Activated T-cell treated with anti-CD3 and anti-CD28 coated beads, Interleukin-2, amount 50 U/mL, for 24 hours (primary cell): ENCODE measurements around the gene ZHX3.

Experiments
- DNase-seq: peaks from one replicate; pipeline ENCODE4 v3.0.0-alpha.2; 2020
- H3K27ac Mint-ChIP-seq: 2 replicates; pipeline ENCODE4 v1.8.0; 2020; ENCODE audit warnings: mild to moderate bottlenecking, mixed read lengths
- H3K27me3 Mint-ChIP-seq: 2 replicates; pipeline ENCODE4 v1.8.0; 2020; ENCODE audit warnings: mixed read lengths
- H3K36me3 Mint-ChIP-seq: 2 replicates; pipeline ENCODE4 v1.8.0; 2020; ENCODE audit warnings: low read depth, mixed read lengths
- H3K4me1 Mint-ChIP-seq: 2 replicates; pipeline ENCODE4 v1.8.0; 2020; ENCODE audit warnings: low read depth, mixed read lengths
- H3K4me3 Mint-ChIP-seq: 2 replicates; pipeline ENCODE4 v1.8.0; 2020; ENCODE audit warnings: mild to moderate bottlenecking, moderate library complexity, mixed read lengths
- H3K9me3 Mint-ChIP-seq: 2 replicates; pipeline ENCODE4 v1.8.0; 2020; ENCODE audit warnings: mixed read lengths

ZHX3 gene

DNA sequence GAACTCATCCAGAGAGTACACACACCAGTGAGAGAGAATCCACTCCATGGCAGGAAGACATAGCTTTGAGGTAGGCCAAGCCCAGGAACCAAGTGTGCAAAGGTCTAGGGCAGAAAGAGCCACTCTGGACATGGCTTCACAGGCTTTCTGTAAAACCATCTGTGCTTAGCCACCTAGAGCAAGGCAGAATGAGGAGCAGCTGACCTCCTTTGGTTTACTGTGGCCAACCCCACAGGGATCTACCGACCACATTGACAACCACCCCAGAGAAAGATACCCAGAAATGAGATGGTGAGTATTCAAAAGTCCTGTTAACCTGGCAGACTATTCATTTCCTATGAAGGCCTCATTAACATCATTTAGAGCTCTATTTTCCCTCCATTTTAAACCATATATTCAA, 10.5 kb downstream of the ZHX3 start:
- no peak for DNase-seq
- no peaks in the 10 kb centered on the region for H3K27me3 Mint-ChIP-seq
- H3K4me1 Mint-ChIP-seq, result peaks cover 7% of the 10 kb centered on the region
- H3K27ac Mint-ChIP-seq, result no peak overlapping the region
- no peaks in the 10 kb centered on the region for H3K36me3 Mint-ChIP-seq
- H3K9me3 Mint-ChIP-seq, result no peaks in the 10 kb centered on the region
- H3K4me3 Mint-ChIP-seq, result no peak overlapping the region

DNA sequence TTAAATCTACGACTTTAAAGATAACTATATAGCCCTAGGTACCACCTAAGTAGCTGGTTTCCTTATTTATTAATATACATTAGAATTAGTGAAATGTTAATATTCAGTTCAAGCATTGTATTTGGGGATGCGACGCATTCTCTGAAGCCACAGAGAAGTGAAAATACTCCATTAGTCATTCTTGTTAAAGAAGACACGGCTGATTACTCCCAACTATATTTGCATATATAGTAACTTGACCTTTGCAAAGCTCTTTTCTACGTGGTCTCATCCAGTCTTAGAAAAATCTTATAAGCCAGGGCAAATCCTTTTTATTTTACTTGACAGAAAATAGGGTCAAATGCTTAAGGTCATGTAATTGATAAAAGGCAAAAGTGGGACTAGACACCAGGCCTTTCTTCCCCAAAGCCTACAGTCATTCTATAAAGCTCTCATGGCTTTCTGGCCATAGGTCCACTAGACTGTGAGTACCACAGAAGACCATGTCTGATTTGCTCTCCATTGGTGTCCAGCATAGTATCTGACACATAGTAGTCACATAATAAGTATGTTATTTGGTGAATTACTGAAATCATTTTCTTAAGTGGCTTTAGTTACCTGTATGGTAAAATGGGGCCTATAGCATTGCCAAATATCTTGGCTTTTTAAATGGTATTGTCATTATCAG, 11.3 kb downstream of the ZHX3 start:
- Mint-ChIP-seq H3K4me3 (no peak overlapping the region), H3K27ac (no peak overlapping the region), H3K9me3 (no peaks in the 10 kb centered on the region), H3K27me3 (no peaks in the 10 kb centered on the region), H3K4me1 (peaks cover 7% of the 10 kb centered on the region), H3K36me3 (no peaks in the 10 kb centered on the region)
- DNase-seq, result no peak

DNA sequence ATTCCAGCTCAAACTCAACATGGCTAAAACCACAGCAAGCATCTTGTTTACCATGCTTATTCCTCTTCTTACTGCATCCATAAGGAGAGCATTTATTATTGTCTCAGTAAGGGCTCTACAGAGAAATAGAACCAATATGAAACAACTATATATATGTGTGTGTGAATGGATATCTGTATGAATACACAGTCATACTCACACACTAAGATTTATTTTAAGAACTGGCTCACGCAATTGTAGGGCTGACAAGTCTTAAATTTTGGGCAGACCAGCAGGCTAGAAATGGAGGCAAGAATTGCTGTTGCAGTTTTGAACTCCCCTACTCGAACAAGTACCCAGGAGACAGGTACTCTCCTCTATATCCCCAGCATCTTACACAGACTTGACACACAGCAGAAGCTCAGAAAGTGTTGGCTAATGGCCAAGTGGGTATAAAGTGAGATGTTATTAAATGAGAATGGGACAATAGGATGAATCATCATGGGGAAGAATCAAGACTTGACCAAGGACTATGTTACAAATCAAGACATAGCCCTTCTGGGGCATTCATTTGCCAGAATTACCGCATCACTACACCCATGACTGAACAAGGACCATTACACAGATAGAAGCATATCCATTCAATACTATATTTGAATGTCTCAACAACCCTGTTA, 13.0 kb downstream of the ZHX3 start:
- Mint-ChIP-seq H3K27ac (no peak overlapping the region), H3K4me3 (no peak overlapping the region), H3K36me3 (no peaks in the 10 kb centered on the region), H3K27me3 (no peaks in the 10 kb centered on the region), H3K4me1 (peaks cover 5% of the 10 kb centered on the region), H3K9me3 (no peaks in the 10 kb centered on the region)
- DNase-seq, result no peak

DNA sequence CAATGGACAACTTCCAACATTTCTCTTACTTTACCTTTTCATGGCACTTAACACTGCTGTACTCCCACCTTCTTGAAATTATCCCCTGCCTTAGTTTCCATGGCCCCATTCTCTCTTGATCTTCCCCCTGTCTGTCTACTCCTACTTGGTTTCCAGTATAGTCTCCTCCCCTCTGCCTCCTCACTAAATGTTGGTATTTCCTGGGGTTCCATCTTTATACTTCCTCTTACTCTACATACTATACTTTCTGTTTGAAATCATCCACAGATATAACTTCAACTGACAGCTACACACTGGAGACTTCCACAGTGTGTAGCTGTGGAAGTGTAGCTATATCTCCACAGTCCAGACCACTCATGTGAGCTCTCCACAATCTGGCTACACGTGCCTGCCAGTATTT, 13.5 kb downstream of the ZHX3 start:
- no peak overlapping the region for H3K27ac Mint-ChIP-seq
- DNase-seq, result no peak
- H3K4me1 Mint-ChIP-seq, result peaks cover 4% of the 10 kb centered on the region
- H3K27me3 Mint-ChIP-seq, result no peaks in the 10 kb centered on the region
- no peaks in the 10 kb centered on the region for H3K9me3 Mint-ChIP-seq
- H3K36me3 Mint-ChIP-seq, result no peaks in the 10 kb centered on the region
- no peak overlapping the region for H3K4me3 Mint-ChIP-seq

DNA sequence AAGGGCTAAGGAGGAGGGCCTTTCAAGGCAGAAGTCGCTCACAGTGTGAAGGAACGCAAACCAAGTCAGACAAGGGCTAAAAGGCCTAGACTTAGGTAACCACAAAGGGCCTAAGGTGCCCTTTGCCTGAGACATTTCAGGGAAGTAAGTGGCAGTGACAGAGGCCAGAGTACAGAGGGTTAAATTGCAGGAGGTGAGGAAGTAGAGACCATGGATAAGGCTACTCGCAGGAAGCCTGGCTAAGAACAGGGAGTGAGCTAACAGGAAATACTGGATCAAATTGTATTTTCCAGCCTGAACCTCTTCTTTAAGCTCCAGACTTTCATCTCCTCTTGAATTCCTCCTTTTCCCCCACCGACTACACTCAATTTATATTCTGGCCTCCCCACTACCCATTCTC, 16.6 kb downstream of the ZHX3 start:
- Mint-ChIP-seq H3K9me3 (no peaks in the 10 kb centered on the region), H3K4me3 (no peak overlapping the region), H3K27me3 (no peaks in the 10 kb centered on the region), H3K27ac (no peak overlapping the region), H3K4me1 (peaks cover 4% of the 10 kb centered on the region), H3K36me3 (no peaks in the 10 kb centered on the region)
- DNase-seq, result no peak

DNA sequence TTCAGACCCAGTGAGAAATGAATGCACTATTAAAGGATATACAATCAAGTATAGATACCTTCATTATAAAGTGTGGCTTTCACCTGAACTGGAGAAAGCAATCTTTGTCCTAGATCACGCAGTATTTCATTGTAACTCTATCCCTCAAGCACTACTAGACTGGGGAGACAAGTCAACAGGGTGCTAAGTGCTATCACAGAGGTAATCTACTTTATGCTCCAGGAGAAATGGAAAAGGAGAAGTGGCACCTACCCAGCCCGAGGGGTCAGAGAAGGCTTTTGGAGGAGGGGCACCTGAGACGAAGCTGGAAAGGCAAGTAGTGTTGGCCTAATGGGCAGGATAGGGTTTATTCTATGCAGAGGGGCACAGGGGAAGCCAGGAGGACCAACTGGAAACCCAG, 17.1 kb downstream of the ZHX3 start:
- no peaks in the 10 kb centered on the region for H3K36me3 Mint-ChIP-seq
- H3K4me1 Mint-ChIP-seq, result peaks cover 4% of the 10 kb centered on the region
- H3K27me3 Mint-ChIP-seq, result no peaks in the 10 kb centered on the region
- no peak for DNase-seq
- no peak overlapping the region for H3K4me3 Mint-ChIP-seq
- no peak overlapping the region for H3K27ac Mint-ChIP-seq
- no peaks in the 10 kb centered on the region for H3K9me3 Mint-ChIP-seq

DNA sequence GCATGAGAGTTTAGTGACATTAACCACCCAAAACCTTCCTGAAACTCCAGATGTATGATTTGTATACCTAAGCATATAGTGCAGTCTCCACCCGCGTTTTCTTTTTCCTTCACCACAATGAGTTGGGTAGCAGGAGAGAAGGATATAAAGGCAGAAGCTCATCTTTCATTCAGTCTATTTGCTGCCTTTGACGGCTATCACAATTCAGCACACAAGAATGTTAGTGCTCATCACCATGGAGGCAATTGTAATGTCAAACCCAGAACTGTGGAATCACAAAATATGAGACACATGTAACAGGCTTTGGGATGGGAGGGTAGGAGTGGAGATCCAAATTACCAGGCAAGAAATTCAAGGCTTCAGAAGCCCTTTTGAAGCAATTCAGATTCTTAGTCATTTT, 17.6 kb downstream of the ZHX3 start:
- no peak overlapping the region for H3K27ac Mint-ChIP-seq
- peaks cover 4% of the 10 kb centered on the region for H3K4me1 Mint-ChIP-seq
- no peaks in the 10 kb centered on the region for H3K9me3 Mint-ChIP-seq
- no peaks in the 10 kb centered on the region for H3K36me3 Mint-ChIP-seq
- no peak for DNase-seq
- no peak overlapping the region for H3K4me3 Mint-ChIP-seq
- no peaks in the 10 kb centered on the region for H3K27me3 Mint-ChIP-seq

DNA sequence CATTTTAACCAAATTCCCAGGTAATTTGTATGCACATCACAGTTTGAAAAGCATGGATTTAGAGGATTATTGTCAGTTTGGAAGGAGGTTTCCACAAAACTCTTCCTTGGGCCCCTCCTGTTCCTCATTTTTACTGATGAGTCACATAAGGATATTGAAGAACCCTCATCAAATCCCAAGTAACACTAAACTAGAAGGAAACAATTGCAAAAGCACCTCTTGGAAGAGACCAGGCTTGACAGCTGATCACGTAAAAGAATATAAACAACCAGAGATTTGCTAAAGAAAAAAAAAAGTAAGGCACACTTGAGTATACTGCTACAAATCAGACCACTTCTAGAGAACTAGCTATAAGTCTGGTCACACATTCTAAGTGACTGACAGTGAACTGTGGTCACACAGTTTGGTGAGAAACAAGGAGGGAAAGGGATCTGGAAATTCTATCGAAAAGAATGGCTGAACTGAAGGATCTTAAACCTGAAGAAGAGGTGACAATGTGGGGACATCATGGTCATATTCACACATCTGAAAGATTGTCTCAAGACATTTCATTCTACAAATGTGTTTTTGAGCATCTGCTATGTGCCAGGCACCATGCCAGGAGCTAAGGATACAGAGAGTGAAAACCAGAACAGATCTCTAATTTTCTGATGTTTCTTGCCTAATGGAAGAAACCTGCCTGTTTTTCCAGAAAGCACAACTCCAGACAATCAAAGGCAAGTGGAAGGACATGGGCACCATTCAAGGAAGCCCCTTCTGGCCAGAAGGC, 24.1 kb downstream of the ZHX3 start:
- Mint-ChIP-seq H3K4me1 (peaks cover 4% of the 10 kb centered on the region), H3K27ac (no peak overlapping the region), H3K36me3 (no peaks in the 10 kb centered on the region), H3K27me3 (no peaks in the 10 kb centered on the region), H3K4me3 (no peak overlapping the region), H3K9me3 (no peaks in the 10 kb centered on the region)
- no peak for DNase-seq

DNA sequence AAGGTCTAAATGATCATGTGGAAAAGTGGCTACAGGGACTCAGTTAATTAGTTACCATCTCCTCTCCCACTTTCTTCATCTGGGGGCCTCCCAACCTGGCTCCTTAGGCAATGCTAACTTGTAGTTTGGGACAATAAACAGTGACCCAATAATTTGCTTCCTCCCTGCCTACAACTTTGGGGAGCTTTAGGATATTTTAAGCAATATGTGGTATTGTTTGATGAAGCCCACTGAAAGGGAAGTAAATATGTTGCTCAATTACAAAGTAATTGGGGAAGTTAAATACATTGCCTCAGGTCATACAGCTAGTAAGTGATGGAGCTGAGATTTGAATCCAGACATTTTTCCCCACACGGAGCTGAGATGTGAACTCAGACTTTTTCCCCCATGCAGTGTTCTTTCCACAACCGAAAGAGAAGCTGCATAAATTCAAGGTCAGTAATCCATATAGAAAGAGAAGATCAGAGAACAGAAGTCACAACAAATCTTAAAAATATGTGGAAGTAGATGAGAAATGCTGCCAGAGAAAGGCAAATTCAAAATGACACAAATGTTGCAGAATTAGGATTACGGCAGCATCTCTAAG, 26.6 kb downstream of the ZHX3 start:
- Mint-ChIP-seq H3K4me1 (no peaks in the 10 kb centered on the region), H3K4me3 (no peak overlapping the region), H3K27me3 (no peaks in the 10 kb centered on the region), H3K27ac (no peak overlapping the region), H3K36me3 (peaks cover 4% of the 10 kb centered on the region), H3K9me3 (peaks cover 5% of the 10 kb centered on the region)
- no peak for DNase-seq

DNA sequence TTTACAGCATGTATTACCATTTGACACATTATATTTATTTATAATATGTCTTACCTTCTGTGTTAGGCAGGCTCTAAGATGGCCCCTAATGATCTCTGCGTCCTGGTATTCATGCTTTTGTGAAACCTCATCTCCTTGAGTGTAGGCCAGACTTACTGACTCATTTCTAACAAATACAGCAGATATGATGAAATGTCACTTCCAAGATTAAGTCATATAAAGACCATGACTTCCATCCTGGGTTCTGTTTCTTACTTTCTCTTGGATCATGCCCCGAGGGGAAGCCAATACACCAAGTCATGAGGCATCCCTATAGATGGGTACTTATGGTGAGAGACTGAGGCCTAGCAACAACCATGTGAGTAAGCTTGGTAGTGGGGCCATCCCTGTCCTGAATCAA, 30.2 kb downstream of the ZHX3 start:
- DNase-seq, result no peak
- Mint-ChIP-seq H3K27me3 (no peaks in the 10 kb centered on the region), H3K27ac (no peak overlapping the region), H3K4me1 (no peaks in the 10 kb centered on the region), H3K4me3 (no peak overlapping the region), H3K36me3 (peaks cover 4% of the 10 kb centered on the region), H3K9me3 (peaks cover 5% of the 10 kb centered on the region)

DNA sequence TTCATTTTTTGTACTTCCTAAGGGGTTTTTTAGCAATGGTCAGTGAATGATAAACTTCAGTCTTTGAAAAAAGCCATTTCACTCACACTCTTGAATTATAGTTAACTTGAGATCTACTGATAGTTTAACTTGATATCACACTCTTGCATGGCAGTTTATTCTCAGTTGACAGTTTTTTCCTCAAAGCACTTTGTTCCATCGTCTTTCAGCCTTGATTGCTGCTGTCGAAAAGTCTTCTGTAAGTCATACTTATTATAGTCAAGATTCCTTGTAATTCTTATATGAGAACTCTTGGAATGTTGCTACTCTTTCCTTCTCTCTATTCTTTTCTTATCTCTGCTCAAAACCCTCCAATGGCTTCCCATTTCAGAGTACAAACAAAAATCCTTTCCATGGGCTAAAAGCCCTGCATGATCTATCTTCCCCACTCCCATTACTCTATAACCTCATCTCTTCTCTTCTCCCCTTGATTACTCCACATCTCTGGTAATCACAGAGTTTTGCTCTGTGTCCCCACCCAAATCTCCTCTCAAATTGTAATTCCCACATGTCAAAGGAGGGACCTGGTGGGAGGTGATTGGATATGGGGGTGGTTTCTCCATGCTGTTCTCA, 31.2 kb downstream of the ZHX3 start:
- peaks cover 5% of the 10 kb centered on the region for H3K9me3 Mint-ChIP-seq
- H3K36me3 Mint-ChIP-seq, result peaks cover 4% of the 10 kb centered on the region
- no peak overlapping the region for H3K4me3 Mint-ChIP-seq
- H3K27me3 Mint-ChIP-seq, result no peaks in the 10 kb centered on the region
- H3K27ac Mint-ChIP-seq, result no peak overlapping the region
- DNase-seq, result no peak
- H3K4me1 Mint-ChIP-seq, result no peaks in the 10 kb centered on the region

DNA sequence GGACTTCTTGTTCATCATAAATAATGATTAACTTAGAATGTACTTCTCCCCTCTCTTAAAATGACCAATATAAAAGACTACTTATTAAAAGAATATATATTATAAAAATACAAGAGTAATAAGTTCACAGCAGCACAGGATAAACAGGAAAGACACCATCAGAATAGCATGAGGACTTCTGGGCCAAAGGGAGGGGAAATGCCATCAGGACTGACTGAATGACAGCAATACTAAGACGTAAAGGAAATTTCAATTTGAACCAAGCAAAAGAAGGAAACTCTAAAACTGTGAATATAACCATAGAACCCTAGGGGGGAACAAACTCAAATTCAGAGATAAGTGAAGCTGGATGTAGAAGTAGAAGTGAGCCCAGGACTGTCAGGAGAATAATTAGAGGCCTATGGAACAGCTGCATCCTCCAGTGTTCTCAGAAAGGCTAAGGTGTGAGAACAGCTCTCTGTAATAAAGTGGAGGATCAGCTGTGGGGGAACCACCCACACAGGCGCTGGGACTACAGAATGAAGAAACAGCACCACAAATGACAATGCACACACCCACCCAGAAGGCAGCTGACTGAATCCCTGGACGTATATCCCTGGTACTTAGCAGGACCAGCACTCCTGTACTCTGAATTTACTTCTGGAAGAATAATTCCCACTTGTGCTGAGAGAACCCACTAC, 37.8 kb downstream of the ZHX3 start:
- no peak for DNase-seq
- Mint-ChIP-seq H3K4me3 (no peak overlapping the region), H3K27me3 (no peaks in the 10 kb centered on the region), H3K9me3 (no peaks in the 10 kb centered on the region), H3K27ac (no peak overlapping the region), H3K36me3 (no peaks in the 10 kb centered on the region), H3K4me1 (peaks cover 3% of the 10 kb centered on the region)

DNA sequence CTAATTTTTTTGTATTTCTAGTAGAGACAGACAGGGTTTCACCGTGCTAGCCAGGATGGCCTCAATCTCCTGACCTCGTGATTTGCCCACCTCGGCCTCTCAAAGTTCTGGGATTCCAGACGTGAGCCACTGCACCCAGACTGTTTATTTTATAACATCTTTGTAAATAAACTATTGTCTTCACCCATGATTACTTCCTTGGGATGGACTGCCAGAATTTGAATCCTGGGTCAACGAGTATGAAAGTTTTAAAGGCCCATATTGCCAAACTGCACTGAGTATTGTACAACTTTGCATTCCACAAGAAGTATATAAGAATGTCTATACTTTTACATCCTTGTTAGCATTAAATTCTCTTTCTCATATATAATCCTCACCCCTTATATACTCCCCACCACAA, 38.6 kb downstream of the ZHX3 start:
- no peak overlapping the region for H3K4me3 Mint-ChIP-seq
- no peaks in the 10 kb centered on the region for H3K27me3 Mint-ChIP-seq
- no peak for DNase-seq
- H3K27ac Mint-ChIP-seq, result no peak overlapping the region
- H3K4me1 Mint-ChIP-seq, result peaks cover 3% of the 10 kb centered on the region
- H3K9me3 Mint-ChIP-seq, result no peaks in the 10 kb centered on the region
- H3K36me3 Mint-ChIP-seq, result no peaks in the 10 kb centered on the region

DNA sequence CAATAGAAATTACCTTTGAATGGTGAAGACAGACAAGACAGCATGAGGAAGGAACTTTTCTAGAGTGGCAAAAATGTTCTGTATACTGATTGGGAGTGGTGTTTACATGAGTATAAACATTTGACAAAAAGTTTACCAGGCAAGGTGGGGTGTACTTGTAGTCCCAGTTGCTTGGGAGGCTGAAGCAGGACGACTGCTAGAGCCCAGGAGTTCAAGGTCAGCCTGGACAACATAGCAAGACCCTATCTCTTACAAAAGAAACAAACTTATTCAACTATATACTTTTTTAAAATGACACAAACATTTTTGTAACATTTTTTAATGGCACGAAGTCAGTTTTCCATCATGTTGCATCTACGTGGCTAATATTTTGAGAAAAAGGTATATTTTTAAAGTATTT, 40.5 kb downstream of the ZHX3 start:
- Mint-ChIP-seq H3K36me3 (no peaks in the 10 kb centered on the region), H3K27ac (no peak overlapping the region), H3K27me3 (no peaks in the 10 kb centered on the region), H3K4me1 (peaks cover 3% of the 10 kb centered on the region), H3K4me3 (no peak overlapping the region), H3K9me3 (no peaks in the 10 kb centered on the region)
- DNase-seq, result no peak
